ENCODE data around the gene OBP2A. TPM values are rescaled to one million over a fixed set of nuclear protein-coding genes. Genes with fewer than 3 reads are reported as not detected.

OBP2A gene
- total RNA-seq, 1 experiment from 2014 or later: not detected

- H3K4me1 ChIP-seq (ENCODE audit: control insufficient read depth in 1 of 2, insufficient read depth in 2 of 2, low read length in 2 of 2): no peaks in the 10 kb centered on the region
- H3K9me2 ChIP-seq (ENCODE audit: insufficient read depth): no peaks in the 10 kb centered on the region
- no peaks in the 10 kb centered on the region for H3K36me3 ChIP-seq (ENCODE audit: control insufficient read depth in 1 of 2, insufficient read depth in 2 of 2, low read length in 2 of 2)
- no peak overlapping the region for H3K4me3 ChIP-seq (replicated peaks in 1 of 2; ENCODE audit: low read depth in 1 of 2, low read length in 2 of 2)
- intact Hi-C loops (cut with micrococcal nuclease): no loop called here
- RAD21 ChIA-PET (ENCODE audit: low non-redundant PET in 1 of 2, low total read pairs in 2 of 2, uncharacterized antibody in 2 of 2, unreplicated experiment in 2 of 2): no interaction called here
- CTCF ChIA-PET: no interaction called here
- peaks cover 6% of the 10 kb centered on the region for H3K27me3 ChIP-seq (ENCODE audit: insufficient read depth, low read length)
- POLR2A ChIA-PET: no interaction called here
- H3K27ac ChIP-seq (ENCODE audit: low read depth, low read length): no peak overlapping the region
- H2AFZ ChIP-seq (ENCODE audit: low read depth, low read length, poor library complexity, severe bottlenecking): no peak overlapping the region
- no peak for DNase-seq (ENCODE audit: low read depth, low spot score)
- no peaks in the 10 kb centered on the region for H4K20me1 ChIP-seq (ENCODE audit: insufficient read depth)
- BruUV-seq (replicated peaks): no TSS peak
- no peaks in the 10 kb centered on the region for H3K9me3 ChIP-seq (ENCODE audit: control insufficient read depth in 1 of 2, insufficient read depth in 1 of 2, low read depth in 1 of 2, low read length in 2 of 2)
- H3K9ac ChIP-seq (ENCODE audit: low read length): no peak overlapping the region
- no peak for TF ChIP-seq EZH2phosphoT487 (IDR thresholded peaks at IDR 0.05; ENCODE audit: borderline replicate concordance)
- TF ChIP-seq RAD21 (IDR thresholded peaks at IDR 0.05; ENCODE audit: low read depth): no peak
- TF ChIP-seq EZH2 (IDR thresholded peaks at IDR 0.05): no peak
- TF ChIP-seq POLR2AphosphoS5 (IDR thresholded peaks at IDR 0.05; ENCODE audit: low read depth, low read length): no peak
- TF ChIP-seq POLR2A (IDR thresholded peaks at IDR 0.05; ENCODE audit: borderline replicate concordance, extremely low read depth, insufficient read depth, insufficient read length): no peak
- TF ChIP-seq CEBPB (IDR thresholded peaks at IDR 0.05; ENCODE audit: low read depth): no peak
- TF ChIP-seq ZBTB33 (IDR thresholded peaks at IDR 0.05; ENCODE audit: extremely low read depth, insufficient replicate concordance, low read length): no peak
- no peak for TF ChIP-seq EGR1 (IDR thresholded peaks at IDR 0.05; ENCODE audit: low read depth)
- no peak for TF ChIP-seq FOSL1 (IDR thresholded peaks at IDR 0.05; ENCODE audit: low read depth)
- TF ChIP-seq REST (IDR thresholded peaks at IDR 0.05; ENCODE audit: low read depth): no peak
- no peak for TF ChIP-seq TCF7L2 (IDR thresholded peaks at IDR 0.05; ENCODE audit: borderline replicate concordance, extremely low read depth, insufficient read depth, insufficient read length)
- TF ChIP-seq JUND (IDR thresholded peaks at IDR 0.05): no peak
- no peak for TF ChIP-seq SIN3A (IDR thresholded peaks at IDR 0.05; ENCODE audit: low read depth)
- TF ChIP-seq, protein P1, sequence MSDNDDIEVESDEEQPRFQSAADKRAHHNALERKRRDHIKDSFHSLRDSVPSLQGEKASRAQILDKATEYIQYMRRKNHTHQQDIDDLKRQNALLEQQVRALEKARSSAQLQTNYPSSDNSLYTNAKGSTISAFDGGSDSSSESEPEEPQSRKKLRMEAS (IDR thresholded peaks at IDR 0.05): no peak
- TF ChIP-seq, protein P2, sequence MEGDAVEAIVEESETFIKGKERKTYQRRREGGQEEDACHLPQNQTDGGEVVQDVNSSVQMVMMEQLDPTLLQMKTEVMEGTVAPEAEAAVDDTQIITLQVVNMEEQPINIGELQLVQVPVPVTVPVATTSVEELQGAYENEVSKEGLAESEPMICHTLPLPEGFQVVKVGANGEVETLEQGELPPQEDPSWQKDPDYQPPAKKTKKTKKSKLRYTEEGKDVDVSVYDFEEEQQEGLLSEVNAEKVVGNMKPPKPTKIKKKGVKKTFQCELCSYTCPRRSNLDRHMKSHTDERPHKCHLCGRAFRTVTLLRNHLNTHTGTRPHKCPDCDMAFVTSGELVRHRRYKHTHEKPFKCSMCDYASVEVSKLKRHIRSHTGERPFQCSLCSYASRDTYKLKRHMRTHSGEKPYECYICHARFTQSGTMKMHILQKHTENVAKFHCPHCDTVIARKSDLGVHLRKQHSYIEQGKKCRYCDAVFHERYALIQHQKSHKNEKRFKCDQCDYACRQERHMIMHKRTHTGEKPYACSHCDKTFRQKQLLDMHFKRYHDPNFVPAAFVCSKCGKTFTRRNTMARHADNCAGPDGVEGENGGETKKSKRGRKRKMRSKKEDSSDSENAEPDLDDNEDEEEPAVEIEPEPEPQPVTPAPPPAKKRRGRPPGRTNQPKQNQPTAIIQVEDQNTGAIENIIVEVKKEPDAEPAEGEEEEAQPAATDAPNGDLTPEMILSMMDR (IDR thresholded peaks at IDR 0.05 in 2 of 3, conservative IDR thresholded peaks at IDR 0.05 in 1 of 3; ENCODE audit: borderline replicate concordance in 1 of 3, insufficient read depth in 1 of 3, low read depth in 2 of 3, low read length in 2 of 3): no peak
- no peaks in the 10 kb centered on the region for H3K79me2 ChIP-seq (ENCODE audit: insufficient read depth, low read length)
- H3K4me2 ChIP-seq (ENCODE audit: low read length): no peak overlapping the region
- no peak for ATAC-seq
These were observed 46.7 kb downstream of the OBP2A start for GRCh38 chr9:135592625-135593024.
